ENCODE data around the gene TWNK. TPM values are rescaled to one million over a fixed set of nuclear protein-coding genes. Genes with fewer than 3 reads are reported as not detected.

TWNK gene
- total RNA-seq, 1 donor from 2014 or later: 8.7 TPM

GRCh38 chr10:101011517-101012423 lies 24.4 kb downstream of the TWNK start:
- DNase-seq (ENCODE audit: low spot score): no peak

- DNase-seq (ENCODE audit: low spot score): peak; percentile 89
Measured at GRCh38 chr10:101012525-101013364, 25.4 kb downstream of the TWNK start.

GRCh38 chr10:101013365-101013825 lies 26.1 kb downstream of the TWNK start:
- no peak for DNase-seq (ENCODE audit: low spot score)

GRCh38 chr10:101014230-101014884 lies 27.0 kb downstream of the TWNK start:
- peak; percentile 72 for DNase-seq (ENCODE audit: low spot score)

GRCh38 chr10:101014966-101015581 lies 27.7 kb downstream of the TWNK start:
- peak; percentile 46 for DNase-seq (ENCODE audit: low spot score)

- no peak for DNase-seq (ENCODE audit: low spot score)
Measured at GRCh38 chr10:101015582-101015973, 28.2 kb downstream of the TWNK start.

- DNase-seq (ENCODE audit: low spot score): no peak
Measured at GRCh38 chr10:101016814-101017213, 29.5 kb downstream of the TWNK start.

GRCh38 chr10:101018118-101018599 lies 30.8 kb downstream of the TWNK start:
- DNase-seq (ENCODE audit: low spot score): peak; percentile 28

GRCh38 chr10:101018600-101019439 lies 31.5 kb downstream of the TWNK start:
- DNase-seq (ENCODE audit: low spot score): peak; percentile 78

GRCh38 chr10:101019440-101019703 lies 32.0 kb downstream of the TWNK start:
- no peak for DNase-seq (ENCODE audit: low spot score)

- no peak for DNase-seq (ENCODE audit: low spot score)
Measured at GRCh38 chr10:101020427-101021075, 33.2 kb downstream of the TWNK start.

GRCh38 chr10:101021239-101021638 lies 33.9 kb downstream of the TWNK start:
- no peak for DNase-seq (ENCODE audit: low spot score)

GRCh38 chr10:101021692-101022251 lies 34.4 kb downstream of the TWNK start:
- DNase-seq (ENCODE audit: low spot score): no peak

GRCh38 chr10:101022967-101023705 lies 35.8 kb downstream of the TWNK start:
- no peak for DNase-seq (ENCODE audit: low spot score)

- peak; percentile 73 for DNase-seq (ENCODE audit: low spot score)
Measured at GRCh38 chr10:101027106-101027720, 39.9 kb downstream of the TWNK start.

- DNase-seq (ENCODE audit: low spot score): peak; percentile 63
Measured at GRCh38 chr10:101028446-101029337, 41.3 kb downstream of the TWNK start.

GRCh38 chr10:101029520-101030295 lies 42.4 kb downstream of the TWNK start:
- no peak for DNase-seq (ENCODE audit: low spot score)

Data from umbilical cord (tissue), 2 donors.